GM12878 (cell line): Measurements from ENCODE around the gene PAM. TPM values are rescaled to one million over a fixed set of nuclear protein-coding genes. Genes with fewer than 3 reads are reported as not detected.

ENCODE experiments used
- EP300 ChIP-seq, 2 experiments: fragments of 150-350 bp in 1 of 2; IDR thresholded peaks; 2 replicates each; pipeline ENCODE4 v1.6.1; 2011 to 2012; ENCODE audit warnings: low read depth in 2 of 2, low read length in 2 of 2, borderline replicate concordance in 1 of 2, improper control_type of control experiment in 1 of 2, inconsistent platforms in 1 of 2; ENCODE audit not compliant: control insufficient read depth in 1 of 2
- RAD51 ChIP-seq: fragments of 450-650 bp; IDR thresholded peaks from 2 replicates; pipeline ENCODE4 v1.6.1; 2016; ENCODE audit warnings: moderate library complexity, mild to moderate bottlenecking, inconsistent platforms
- ZZZ3 ChIP-seq: IDR thresholded peaks from 2 replicates; pipeline ENCODE4 v1.6.1; 2011; ENCODE audit warnings: low read depth; ENCODE audit not compliant: control insufficient read depth, insufficient read length
- polyA plus RNA-seq, 11 experiments: library from polyadenylated mRNA; depleted of rRNA in 4 of 11; unstranded in 6 of 11; stranded (reverse) in 5 of 11; fragments of >200 nt; fragmentation: Nextera tagmentation in 4 of 11; fragmentation: Illumina TruSeq in 1 of 11; extraction: Ambion mirVana in 4 of 11; extraction: Trizol in 1 of 11; gene quantifications; 1 replicate in 1 of 11; 2 replicates in 10 of 11; pipeline versions ENCODE4 v1.2.1 to v1.2.3, GENCODE V29; 2011 to 2016; ENCODE audit warnings: inconsistent platforms in 2 of 11, missing spikeins in 2 of 11, low read depth in 1 of 11
- total RNA-seq, 4 experiments: library from RNA; depleted of rRNA in 3 of 4; stranded (reverse); fragments of >200 nt in 3 of 4; fragmentation: Illumina TruSeq in 1 of 4; extraction: Trizol in 1 of 4; gene quantifications; 2 replicates each; pipeline versions ENCODE4 v1.2.1 to v1.2.3, GENCODE V29; 2013 to 2021
- TF ChIP-seq, protein P1 (sequence below): fragments of 150-350 bp; IDR thresholded peaks from 2 replicates; pipeline ENCODE4 v1.6.1; 2014; ENCODE audit warnings: mild to moderate bottlenecking, low read depth, low read length
- TF ChIP-seq, protein P2 (sequence below): fragments of 450-650 bp; IDR thresholded peaks from 2 replicates; pipeline ENCODE4 v1.6.1; 2017; ENCODE audit warnings: mild to moderate bottlenecking, moderate library complexity
- TF ChIP-seq, protein P3 (sequence below): IDR thresholded peaks from 2 replicates; pipeline ENCODE4 v1.6.1; 2011; ENCODE audit warnings: borderline replicate concordance, low read depth, mild to moderate bottlenecking, moderate library complexity, low read length; ENCODE audit not compliant: insufficient read depth, poor library complexity, severe bottlenecking
- TF ChIP-seq, protein P4 (sequence below): IDR thresholded peaks from 2 replicates; pipeline ENCODE4 v1.6.1; 2011; ENCODE audit warnings: low read depth, mild to moderate bottlenecking, low read length, moderate library complexity, borderline replicate concordance; ENCODE audit errors: extremely low read depth

PAM gene
- total and polyA plus RNA-seq, 10 of the 15 experiments (the other 5 are each of a cell fraction or from before 2014, with no cell fraction given) = 5.5 to 72.5 (median 15.4) TPM

DNA sequence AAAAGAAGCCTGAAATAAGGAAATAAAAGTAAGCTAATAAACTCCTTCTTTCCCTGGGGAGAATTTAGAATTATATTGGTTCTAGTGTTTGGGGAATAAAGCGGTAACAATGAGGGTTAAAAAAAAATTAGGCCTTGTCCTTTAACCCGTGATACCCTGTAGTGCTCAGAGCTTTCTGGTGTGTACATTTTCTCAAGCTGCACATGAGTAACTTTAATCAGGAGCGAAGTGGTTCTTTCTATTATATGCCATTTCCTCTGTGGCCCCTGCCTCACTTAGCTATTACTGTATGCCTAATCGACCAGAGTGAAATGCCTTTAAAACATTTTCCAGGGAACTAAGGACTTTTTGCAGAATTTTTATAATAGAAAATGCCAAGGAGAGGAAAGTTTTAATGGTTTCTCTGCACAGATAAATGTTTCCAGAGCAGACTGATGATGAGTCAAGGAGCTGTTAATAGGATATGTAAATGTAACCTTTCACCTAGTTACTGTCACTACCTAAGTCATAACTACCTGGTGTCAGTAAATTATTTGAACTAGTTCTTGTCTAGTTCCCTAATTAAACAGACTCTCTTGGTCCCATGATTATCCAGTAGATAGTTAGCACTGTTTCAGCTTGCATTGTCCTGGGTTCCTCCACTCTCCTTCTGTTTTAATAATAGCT, 7.6 kb downstream of the PAM start (continued):
- TF ChIP-seq, protein P1, sequence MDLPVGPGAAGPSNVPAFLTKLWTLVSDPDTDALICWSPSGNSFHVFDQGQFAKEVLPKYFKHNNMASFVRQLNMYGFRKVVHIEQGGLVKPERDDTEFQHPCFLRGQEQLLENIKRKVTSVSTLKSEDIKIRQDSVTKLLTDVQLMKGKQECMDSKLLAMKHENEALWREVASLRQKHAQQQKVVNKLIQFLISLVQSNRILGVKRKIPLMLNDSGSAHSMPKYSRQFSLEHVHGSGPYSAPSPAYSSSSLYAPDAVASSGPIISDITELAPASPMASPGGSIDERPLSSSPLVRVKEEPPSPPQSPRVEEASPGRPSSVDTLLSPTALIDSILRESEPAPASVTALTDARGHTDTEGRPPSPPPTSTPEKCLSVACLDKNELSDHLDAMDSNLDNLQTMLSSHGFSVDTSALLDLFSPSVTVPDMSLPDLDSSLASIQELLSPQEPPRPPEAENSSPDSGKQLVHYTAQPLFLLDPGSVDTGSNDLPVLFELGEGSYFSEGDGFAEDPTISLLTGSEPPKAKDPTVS = no peak
- no peak for TF ChIP-seq EP300 (IDR thresholded peaks at IDR 0.05; ENCODE audit: borderline replicate concordance in 1 of 2, control insufficient read depth in 1 of 2, low read depth in 2 of 2, low read length in 2 of 2)
- TF ChIP-seq, protein P2, sequence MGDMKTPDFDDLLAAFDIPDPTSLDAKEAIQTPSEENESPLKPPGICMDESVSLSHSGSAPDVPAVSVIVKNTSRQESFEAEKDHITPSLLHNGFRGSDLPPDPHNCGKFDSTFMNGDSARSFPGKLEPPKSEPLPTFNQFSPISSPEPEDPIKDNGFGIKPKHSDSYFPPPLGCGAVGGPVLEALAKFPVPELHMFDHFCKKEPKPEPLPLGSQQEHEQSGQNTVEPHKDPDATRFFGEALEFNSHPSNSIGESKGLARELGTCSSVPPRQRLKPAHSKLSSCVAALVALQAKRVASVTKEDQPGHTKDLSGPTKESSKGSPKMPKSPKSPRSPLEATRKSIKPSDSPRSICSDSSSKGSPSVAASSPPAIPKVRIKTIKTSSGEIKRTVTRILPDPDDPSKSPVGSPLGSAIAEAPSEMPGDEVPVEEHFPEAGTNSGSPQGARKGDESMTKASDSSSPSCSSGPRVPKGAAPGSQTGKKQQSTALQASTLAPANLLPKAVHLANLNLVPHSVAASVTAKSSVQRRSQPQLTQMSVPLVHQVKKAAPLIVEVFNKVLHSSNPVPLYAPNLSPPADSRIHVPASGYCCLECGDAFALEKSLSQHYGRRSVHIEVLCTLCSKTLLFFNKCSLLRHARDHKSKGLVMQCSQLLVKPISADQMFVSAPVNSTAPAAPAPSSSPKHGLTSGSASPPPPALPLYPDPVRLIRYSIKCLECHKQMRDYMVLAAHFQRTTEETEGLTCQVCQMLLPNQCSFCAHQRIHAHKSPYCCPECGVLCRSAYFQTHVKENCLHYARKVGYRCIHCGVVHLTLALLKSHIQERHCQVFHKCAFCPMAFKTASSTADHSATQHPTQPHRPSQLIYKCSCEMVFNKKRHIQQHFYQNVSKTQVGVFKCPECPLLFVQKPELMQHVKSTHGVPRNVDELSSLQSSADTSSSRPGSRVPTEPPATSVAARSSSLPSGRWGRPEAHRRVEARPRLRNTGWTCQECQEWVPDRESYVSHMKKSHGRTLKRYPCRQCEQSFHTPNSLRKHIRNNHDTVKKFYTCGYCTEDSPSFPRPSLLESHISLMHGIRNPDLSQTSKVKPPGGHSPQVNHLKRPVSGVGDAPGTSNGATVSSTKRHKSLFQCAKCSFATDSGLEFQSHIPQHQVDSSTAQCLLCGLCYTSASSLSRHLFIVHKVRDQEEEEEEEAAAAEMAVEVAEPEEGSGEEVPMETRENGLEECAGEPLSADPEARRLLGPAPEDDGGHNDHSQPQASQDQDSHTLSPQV = no peak
- TF ChIP-seq, protein P3, sequence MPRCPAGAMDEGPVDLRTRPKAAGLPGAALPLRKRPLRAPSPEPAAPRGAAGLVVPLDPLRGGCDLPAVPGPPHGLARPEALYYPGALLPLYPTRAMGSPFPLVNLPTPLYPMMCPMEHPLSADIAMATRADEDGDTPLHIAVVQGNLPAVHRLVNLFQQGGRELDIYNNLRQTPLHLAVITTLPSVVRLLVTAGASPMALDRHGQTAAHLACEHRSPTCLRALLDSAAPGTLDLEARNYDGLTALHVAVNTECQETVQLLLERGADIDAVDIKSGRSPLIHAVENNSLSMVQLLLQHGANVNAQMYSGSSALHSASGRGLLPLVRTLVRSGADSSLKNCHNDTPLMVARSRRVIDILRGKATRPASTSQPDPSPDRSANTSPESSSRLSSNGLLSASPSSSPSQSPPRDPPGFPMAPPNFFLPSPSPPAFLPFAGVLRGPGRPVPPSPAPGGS = no peak
- no peak for TF ChIP-seq RAD51
- TF ChIP-seq, protein P4, sequence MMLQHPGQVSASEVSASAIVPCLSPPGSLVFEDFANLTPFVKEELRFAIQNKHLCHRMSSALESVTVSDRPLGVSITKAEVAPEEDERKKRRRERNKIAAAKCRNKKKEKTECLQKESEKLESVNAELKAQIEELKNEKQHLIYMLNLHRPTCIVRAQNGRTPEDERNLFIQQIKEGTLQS = no peak
- no peak for TF ChIP-seq ZZZ3
